ENCODE results near the gene ILKAP.

DNA sequence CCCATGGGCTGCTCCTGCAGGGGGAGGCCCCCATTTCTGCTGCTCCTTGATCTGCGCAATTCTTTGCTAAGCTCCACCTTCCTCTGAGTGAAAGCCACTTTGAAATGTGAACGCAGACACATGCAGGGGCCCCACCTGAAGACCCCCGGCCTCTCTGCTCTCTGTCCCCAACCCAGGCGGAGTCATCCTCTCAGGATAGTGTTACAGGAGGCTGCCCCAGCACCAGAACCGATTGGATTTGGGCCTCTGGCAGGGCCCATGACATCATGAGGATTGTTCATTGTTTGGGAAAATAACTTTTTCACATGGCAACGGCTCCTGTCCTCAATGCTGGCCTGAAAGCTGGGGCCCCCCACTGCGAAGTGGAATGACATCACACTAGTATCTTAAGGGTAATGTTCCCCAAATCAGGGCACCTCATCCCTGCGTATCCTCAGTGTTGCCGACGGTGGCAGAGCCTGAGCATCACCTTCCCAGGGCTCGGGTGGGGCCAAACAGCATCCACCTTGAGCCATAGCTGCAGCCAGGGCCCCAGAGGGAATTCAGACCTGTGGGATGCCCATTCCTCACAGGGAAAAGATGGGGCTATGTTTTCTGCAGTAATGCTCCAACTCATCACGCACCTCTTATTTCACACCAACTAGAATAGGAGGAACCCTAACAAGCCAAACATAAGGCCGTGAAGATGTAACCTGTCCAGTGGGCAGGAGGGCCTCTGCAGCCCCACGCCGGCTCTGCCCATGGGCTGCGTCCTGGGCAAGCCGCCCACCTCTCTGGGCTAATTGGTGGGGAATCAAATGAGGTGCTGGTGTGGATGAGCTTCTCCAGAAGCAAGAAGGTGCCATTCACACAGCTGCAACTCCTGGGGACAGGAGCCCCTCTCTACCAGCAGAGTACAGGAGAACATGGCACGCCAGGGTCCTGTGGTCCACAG is 47.5 kb downstream of the ILKAP start:
- no peak for TF ChIP-seq POLR2A (IDR thresholded peaks at IDR 0.05; ENCODE audit: low read depth, low read length)
- TF ChIP-seq POLR2AphosphoS5 (IDR thresholded peaks at IDR 0.05; ENCODE audit: low read depth, low read length) = no peak

Measured in GM12892 (cell line).